Loucy (cell line): ENCODE measurements around the gene PLEKHA6.

ENCODE experiments used
- H2AFZ ChIP-seq: fragments of 200-600 bp; sonication (generic); 2 replicates; pipeline ENCODE4 v1.6.0; 2016; ENCODE audit warnings: antibody characterized with exemption, mild to moderate bottlenecking, low read length, moderate library complexity
- H3F3A ChIP-seq: fragments of 200-600 bp; 2 replicates; pipeline ENCODE4 v1.6.0; 2016; ENCODE audit warnings: antibody characterized with exemption, low read depth, mild to moderate bottlenecking
- H3K27me3 ChIP-seq: fragments of 200-600 bp; sonication (generic); 2 replicates; pipeline ENCODE4 v1.6.1; 2014; ENCODE audit warnings: low read length, mild to moderate bottlenecking; ENCODE audit not compliant: insufficient read depth, poor library complexity, severe bottlenecking
- H3K36me3 ChIP-seq: fragments of 200-600 bp; sonication (generic); 2 replicates; pipeline ENCODE4 v1.6.1; 2016; ENCODE audit warnings: low read length; ENCODE audit not compliant: insufficient read depth
- H3K4me1 ChIP-seq: fragments of 200-600 bp; sonication (generic); 2 replicates; pipeline ENCODE4 v1.5.1; 2014; ENCODE audit warnings: low read length, mild to moderate bottlenecking; ENCODE audit not compliant: insufficient read depth, poor library complexity, severe bottlenecking
- H3K4me2 ChIP-seq: fragments of 200-600 bp; sonication (generic); 2 replicates; pipeline ENCODE4 v1.6.0; 2014; ENCODE audit warnings: antibody characterized with exemption, low read length, low read depth, mild to moderate bottlenecking; ENCODE audit not compliant: poor library complexity, severe bottlenecking
- H3K4me3 ChIP-seq: fragments of 200-600 bp; sonication (generic); 2 replicates; pipeline ENCODE4 v1.5.1; 2014; ENCODE audit warnings: low read length, mild to moderate bottlenecking, mixed read lengths; ENCODE audit not compliant: poor library complexity, severe bottlenecking
- H3K79me2 ChIP-seq: fragments of 200-600 bp; sonication (generic); 2 replicates; pipeline ENCODE4 v1.6.1; 2014; ENCODE audit warnings: low read length; ENCODE audit not compliant: insufficient read depth
- H3K9ac ChIP-seq: fragments of 200-600 bp; sonication (generic); 2 replicates; pipeline ENCODE4 v1.6.0; 2014; ENCODE audit warnings: mild to moderate bottlenecking, low read depth, low read length, moderate library complexity; ENCODE audit not compliant: poor library complexity, severe bottlenecking
- H3K9me2 ChIP-seq: fragments of 200-600 bp; sonication (generic); replicated peaks from 2 replicates; pipeline ENCODE4 v1.6.1; 2016; ENCODE audit warnings: low read depth, low read length, mixed read lengths
- H3K9me3 ChIP-seq: fragments of 200-600 bp; sonication (generic); 2 replicates; pipeline ENCODE4 v1.6.1; 2014; ENCODE audit warnings: mild to moderate bottlenecking, antibody characterized with exemption, low read length, low read depth; ENCODE audit not compliant: insufficient read depth
- H4K20me1 ChIP-seq: fragments of 200-600 bp; sonication (generic); 2 replicates; pipeline ENCODE4 v1.6.0; 2014; ENCODE audit warnings: antibody characterized with exemption, low read length, mild to moderate bottlenecking; ENCODE audit not compliant: insufficient read depth, poor library complexity, severe bottlenecking
- EZH2phosphoT487 ChIP-seq: fragments of 200-600 bp; IDR thresholded peaks from 2 replicates; pipeline ENCODE4 v1.6.1; 2018; ENCODE audit warnings: antibody characterized with exemption, mild to moderate bottlenecking, moderate library complexity, borderline replicate concordance
- TF ChIP-seq, protein P1 (sequence below): fragments of 200-600 bp; sonication (generic); conservative IDR thresholded peaks from 2 replicates; pipeline ENCODE4 v1.5.1; 2014; ENCODE audit warnings: mild to moderate bottlenecking, antibody characterized with exemption, low read length

PLEKHA6 gene

DNA sequence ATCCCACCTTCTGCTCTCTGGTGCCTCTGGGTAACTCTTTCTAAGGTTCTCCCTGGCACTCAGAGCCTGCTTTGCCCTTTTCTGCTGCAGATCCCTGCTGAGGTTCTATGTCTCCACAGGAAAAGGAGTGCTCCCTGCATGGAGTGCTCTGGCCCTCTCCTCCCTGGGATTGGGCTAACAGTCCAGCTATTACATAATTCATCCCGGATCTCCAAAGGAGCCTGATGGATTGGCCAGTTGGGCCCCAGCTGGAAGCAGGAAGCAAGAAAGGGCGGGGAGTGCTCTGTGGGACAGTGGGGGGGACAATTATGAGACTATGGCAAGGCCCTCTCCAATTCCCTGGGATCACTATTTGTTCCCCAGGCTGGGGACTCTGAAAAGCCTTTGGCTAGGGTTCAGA lies 94.1 kb downstream of the PLEKHA6 start:
- Histone ChIP-seq H3K4me3 (no peak overlapping the region), H3F3A (no peaks in the 10 kb centered on the region), H3K4me2 (no peak overlapping the region), H2AFZ (no peak overlapping the region), H3K79me2 (no peaks in the 10 kb centered on the region), H3K9me2 (no peaks in the 10 kb centered on the region), H3K27me3 (no peaks in the 10 kb centered on the region), H3K36me3 (no peaks in the 10 kb centered on the region), H3K9me3 (no peaks in the 10 kb centered on the region), H3K9ac (no peak overlapping the region), H4K20me1 (no peaks in the 10 kb centered on the region), H3K4me1 (no peaks in the 10 kb centered on the region)
- TF ChIP-seq, protein P1, sequence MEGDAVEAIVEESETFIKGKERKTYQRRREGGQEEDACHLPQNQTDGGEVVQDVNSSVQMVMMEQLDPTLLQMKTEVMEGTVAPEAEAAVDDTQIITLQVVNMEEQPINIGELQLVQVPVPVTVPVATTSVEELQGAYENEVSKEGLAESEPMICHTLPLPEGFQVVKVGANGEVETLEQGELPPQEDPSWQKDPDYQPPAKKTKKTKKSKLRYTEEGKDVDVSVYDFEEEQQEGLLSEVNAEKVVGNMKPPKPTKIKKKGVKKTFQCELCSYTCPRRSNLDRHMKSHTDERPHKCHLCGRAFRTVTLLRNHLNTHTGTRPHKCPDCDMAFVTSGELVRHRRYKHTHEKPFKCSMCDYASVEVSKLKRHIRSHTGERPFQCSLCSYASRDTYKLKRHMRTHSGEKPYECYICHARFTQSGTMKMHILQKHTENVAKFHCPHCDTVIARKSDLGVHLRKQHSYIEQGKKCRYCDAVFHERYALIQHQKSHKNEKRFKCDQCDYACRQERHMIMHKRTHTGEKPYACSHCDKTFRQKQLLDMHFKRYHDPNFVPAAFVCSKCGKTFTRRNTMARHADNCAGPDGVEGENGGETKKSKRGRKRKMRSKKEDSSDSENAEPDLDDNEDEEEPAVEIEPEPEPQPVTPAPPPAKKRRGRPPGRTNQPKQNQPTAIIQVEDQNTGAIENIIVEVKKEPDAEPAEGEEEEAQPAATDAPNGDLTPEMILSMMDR = no peak
- no peak for TF ChIP-seq EZH2phosphoT487

DNA sequence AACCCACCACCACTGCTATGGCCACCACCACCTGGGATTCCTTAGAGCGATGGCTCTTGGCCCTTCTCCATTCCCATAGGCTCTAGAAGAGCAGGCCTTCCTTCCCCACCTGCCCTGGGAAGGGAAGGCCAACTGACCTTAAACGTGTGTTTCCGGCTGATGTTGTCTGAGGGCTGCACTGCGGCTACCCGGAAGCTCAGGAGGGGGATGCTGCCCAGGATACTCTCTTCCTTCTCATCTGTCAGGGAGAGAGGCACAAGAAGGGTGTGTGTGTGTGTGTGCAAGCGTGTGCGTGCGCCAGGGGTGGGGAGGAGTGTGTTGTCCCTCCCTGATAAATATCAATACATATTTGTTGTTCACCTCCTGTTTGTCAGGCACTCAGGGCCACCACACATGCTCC lies 94.9 kb downstream of the PLEKHA6 start:
- H3K79me2 ChIP-seq = no peaks in the 10 kb centered on the region
- no peak overlapping the region for H3K9ac ChIP-seq
- no peak overlapping the region for H3K4me2 ChIP-seq
- no peaks in the 10 kb centered on the region for H3K9me3 ChIP-seq
- no peak overlapping the region for H2AFZ ChIP-seq
- no peaks in the 10 kb centered on the region for H3K27me3 ChIP-seq
- no peak overlapping the region for H3K4me3 ChIP-seq
- no peaks in the 10 kb centered on the region for H3K36me3 ChIP-seq
- H3K4me1 ChIP-seq = no peaks in the 10 kb centered on the region
- no peaks in the 10 kb centered on the region for H3F3A ChIP-seq
- no peaks in the 10 kb centered on the region for H4K20me1 ChIP-seq
- no peaks in the 10 kb centered on the region for H3K9me2 ChIP-seq
- TF ChIP-seq, protein P1 = no peak
- no peak for TF ChIP-seq EZH2phosphoT487

DNA sequence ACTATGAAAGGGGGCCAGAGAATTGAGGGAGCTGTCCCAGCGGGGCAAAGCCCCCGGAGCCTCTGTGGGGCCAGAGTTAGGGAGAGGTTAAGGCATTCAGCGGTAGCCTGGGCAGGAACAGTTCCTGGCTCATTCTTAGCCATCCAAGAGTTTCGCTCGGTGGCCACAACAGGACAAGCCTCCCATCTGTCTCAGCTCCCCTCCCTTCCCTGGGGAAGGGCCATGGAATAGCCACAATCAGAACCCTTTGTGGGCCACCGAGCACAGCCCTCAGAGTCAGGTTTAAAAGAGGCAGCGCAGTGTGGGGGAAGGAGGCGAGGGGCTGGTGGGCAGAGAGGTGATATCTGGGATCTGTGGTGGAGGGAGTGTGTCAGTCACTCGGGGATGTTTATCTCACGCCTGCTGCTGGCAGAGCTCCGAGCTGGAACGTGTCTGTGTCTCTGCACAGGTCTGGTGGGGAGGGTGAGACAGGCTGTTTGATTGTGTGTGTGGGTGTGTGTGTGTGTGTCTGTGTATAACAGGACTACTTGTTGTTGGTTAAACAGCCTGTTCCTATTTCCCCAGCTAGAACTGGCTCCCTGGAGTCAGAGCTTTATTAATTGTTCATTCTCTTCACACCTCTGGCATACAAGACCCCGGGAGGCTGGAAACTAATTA lies 96.3 kb downstream of the PLEKHA6 start:
- no peak overlapping the region for H3K4me2 ChIP-seq
- H3K79me2 ChIP-seq = no peaks in the 10 kb centered on the region
- no peak overlapping the region for H3K4me3 ChIP-seq
- H4K20me1 ChIP-seq = no peaks in the 10 kb centered on the region
- no peaks in the 10 kb centered on the region for H3K27me3 ChIP-seq
- H3F3A ChIP-seq = no peaks in the 10 kb centered on the region
- no peak overlapping the region for H2AFZ ChIP-seq
- TF ChIP-seq, protein P1 = no peak
- no peak for TF ChIP-seq EZH2phosphoT487
- peaks cover 4% of the 10 kb centered on the region for H3K4me1 ChIP-seq
- H3K9ac ChIP-seq = no peak overlapping the region
- H3K36me3 ChIP-seq = no peaks in the 10 kb centered on the region
- no peaks in the 10 kb centered on the region for H3K9me3 ChIP-seq
- no peaks in the 10 kb centered on the region for H3K9me2 ChIP-seq
